Lung (tissue), 12 donors: ENCODE data around the gene SOCS7. TPM values are rescaled to one million over a fixed set of nuclear protein-coding genes. Genes with fewer than 3 reads are reported as not detected.

Source experiments
- ATAC-seq: fragments of 200-7000 bp; cut with Tn5 transposase; one replicate; pipeline ENCODE4 v1.9.1; 2020; ENCODE audit warnings: moderate number of reproducible peaks; ENCODE audit not compliant: insufficient read depth, low FRiP score
- DNase-seq, 3 donors: peaks; one replicate each; pipeline ENCODE4 v3.0.0-alpha.2; 2013 to 2017
- H3K27ac ChIP-seq, 2 donors: one replicate each; pipeline ENCODE4 v1.5.1; 2013; ENCODE audit warnings: mild to moderate bottlenecking in 2 of 2, moderate library complexity in 2 of 2, control low read depth in 1 of 2, inconsistent platforms in 1 of 2, low read depth in 1 of 2, low read length in 1 of 2
- H3K27me3 ChIP-seq, 3 donors: one replicate each; pipeline ENCODE4 v1.5.1; 2013; ENCODE audit warnings: low read length in 2 of 3; ENCODE audit not compliant: control insufficient read depth in 3 of 3, insufficient read depth in 3 of 3
- H3K36me3 ChIP-seq, 4 donors: one replicate each; pipeline ENCODE4 v1.5.1; 2013; ENCODE audit warnings: low read length in 4 of 4, mild to moderate bottlenecking in 1 of 4, moderate library complexity in 1 of 4; ENCODE audit not compliant: control insufficient read depth in 4 of 4, insufficient read depth in 4 of 4
- H3K4me1 ChIP-seq, 5 donors: one replicate each; pipeline ENCODE4 v1.5.1; 2013; ENCODE audit warnings: low read length in 5 of 5, mild to moderate bottlenecking in 2 of 5, moderate library complexity in 1 of 5; ENCODE audit not compliant: control insufficient read depth in 5 of 5, insufficient read depth in 5 of 5
- H3K4me3 ChIP-seq: one replicate; pipeline ENCODE4 v1.5.1; 2013; ENCODE audit warnings: mild to moderate bottlenecking, control low read depth, moderate library complexity
- H3K9ac ChIP-seq, 2 donors: one replicate each; pipeline ENCODE4 v1.5.1; 2013; ENCODE audit warnings: low read length in 2 of 2, control low read depth in 1 of 2; ENCODE audit not compliant: insufficient read depth in 1 of 2
- H3K9me3 ChIP-seq, 4 donors: one replicate each; pipeline ENCODE4 v1.5.1; 2013; ENCODE audit warnings: low read length in 3 of 4, mild to moderate bottlenecking in 1 of 4, moderate library complexity in 1 of 4; ENCODE audit not compliant: control insufficient read depth in 4 of 4, insufficient read depth in 3 of 4
- WGBS, 2 donors: extraction: QIAGEN DNeasy Blood & Tissue Kit; methylation state at CpG; one replicate each; pipeline ENCODE4 v1.1.7; 2013; 5-methylcytosine and 5-hydroxymethylcytosine counted together
- polyA plus RNA-seq, 2 donors: library from polyadenylated mRNA; stranded (reverse); fragments of 200-250 nt; gene quantifications; one replicate each; pipeline ENCODE4 v1.2.1, GENCODE V29; 2013
- total RNA-seq, 2 donors: library from RNA; depleted of rRNA in 1 of 2; stranded (reverse); fragments of >200 nt in 1 of 2; gene quantifications; one replicate each; pipeline ENCODE4 v1.2.1, GENCODE V29; 2014 to 2021
- TF ChIP-seq, protein P1 (sequence below): IDR thresholded peaks from 2 replicates; pipeline ENCODE4 v1.5.1; 2012; ENCODE audit warnings: mild to moderate bottlenecking; ENCODE audit errors: control extremely low read depth, extremely low read depth
- donor health status: control.
- donor health status: control.
- donor health status: Bipolar disorder and iron deficiency.
- donor health status: healthy.
- donor health status: DM: yes; HTN: yes; CAD: no.

Gene SOCS7
- total and polyA plus RNA-seq, 4 donors = 6.5 to 23.6 (median 10.2) TPM

DNA sequence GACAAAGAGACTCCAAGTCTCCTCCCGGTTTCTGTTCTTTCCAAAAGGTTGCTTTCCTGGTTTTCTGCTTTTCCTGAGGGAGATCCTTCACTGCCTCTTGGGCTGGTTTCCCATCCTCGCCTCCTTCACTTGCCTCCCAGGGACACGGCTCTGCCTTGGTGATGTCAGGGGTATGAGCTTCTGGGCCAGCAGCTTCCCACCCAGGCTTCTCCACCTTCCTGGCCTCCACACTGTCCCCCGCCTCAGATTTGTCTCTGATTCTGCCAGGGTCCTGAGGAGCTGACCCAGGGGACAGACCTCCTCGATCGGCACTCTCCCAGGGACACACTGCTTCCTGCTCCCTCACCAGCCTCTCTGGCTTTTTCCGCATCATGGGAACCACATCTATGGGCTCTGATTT lies 22.4 kb upstream of the SOCS7 start:
- no peak for DNase-seq
- WGBS, 2 donors = 89 to 91% methylated on average over 7 of the region's 7 CpGs
- H3K4me1 ChIP-seq = peaks cover 0 to 10% (median 0%) of the 10 kb centered on the region in 5 donors

DNA sequence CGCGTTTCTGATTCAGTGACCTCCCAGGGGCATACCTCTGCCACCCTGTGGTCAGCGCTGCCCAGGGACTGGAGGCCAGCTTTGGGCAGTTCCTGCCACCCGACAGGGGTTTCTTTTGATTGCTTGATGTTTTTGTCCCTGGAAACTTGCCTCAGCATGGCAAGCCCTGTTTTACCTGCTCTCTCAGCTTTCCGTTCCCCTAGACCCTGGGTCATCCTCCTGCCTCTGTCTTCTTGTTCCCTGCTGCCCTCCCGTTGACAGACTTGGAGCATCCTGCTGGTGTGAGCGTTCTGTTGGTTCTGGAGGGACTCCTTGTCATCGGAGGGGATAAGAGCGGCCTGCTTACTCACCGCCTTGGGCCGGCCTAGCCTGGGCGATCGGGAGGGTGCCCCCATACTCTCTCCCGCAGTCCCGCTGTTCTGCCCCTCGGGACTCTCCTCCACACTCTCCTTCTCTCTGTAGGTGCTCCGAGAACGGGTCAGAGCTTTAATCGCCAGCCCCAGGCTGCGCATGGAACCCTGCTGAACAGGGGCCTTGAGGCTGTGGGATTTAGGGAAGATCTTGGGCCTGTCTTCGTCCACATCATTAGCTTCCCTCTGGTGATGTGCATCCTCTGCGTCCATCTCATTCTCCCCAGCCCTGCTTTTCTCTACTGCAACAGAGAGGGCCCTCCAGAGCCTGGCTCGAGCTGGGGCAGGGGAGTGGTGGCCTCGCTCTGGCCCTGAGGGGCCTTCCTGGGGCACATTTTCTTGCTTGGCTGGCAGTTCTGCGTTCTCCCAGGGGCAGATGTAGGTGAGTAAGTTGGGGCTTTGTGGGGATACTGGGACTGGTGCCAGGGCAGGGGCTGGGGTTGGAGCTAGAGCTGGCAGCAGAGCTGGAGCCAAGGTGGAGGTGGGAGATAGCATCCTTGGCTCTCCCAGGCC lies 21.6 kb upstream of the SOCS7 start:
- no peak overlapping the region for H3K9ac ChIP-seq
- H3K4me3 ChIP-seq = no peak overlapping the region
- TF ChIP-seq, protein P1, sequence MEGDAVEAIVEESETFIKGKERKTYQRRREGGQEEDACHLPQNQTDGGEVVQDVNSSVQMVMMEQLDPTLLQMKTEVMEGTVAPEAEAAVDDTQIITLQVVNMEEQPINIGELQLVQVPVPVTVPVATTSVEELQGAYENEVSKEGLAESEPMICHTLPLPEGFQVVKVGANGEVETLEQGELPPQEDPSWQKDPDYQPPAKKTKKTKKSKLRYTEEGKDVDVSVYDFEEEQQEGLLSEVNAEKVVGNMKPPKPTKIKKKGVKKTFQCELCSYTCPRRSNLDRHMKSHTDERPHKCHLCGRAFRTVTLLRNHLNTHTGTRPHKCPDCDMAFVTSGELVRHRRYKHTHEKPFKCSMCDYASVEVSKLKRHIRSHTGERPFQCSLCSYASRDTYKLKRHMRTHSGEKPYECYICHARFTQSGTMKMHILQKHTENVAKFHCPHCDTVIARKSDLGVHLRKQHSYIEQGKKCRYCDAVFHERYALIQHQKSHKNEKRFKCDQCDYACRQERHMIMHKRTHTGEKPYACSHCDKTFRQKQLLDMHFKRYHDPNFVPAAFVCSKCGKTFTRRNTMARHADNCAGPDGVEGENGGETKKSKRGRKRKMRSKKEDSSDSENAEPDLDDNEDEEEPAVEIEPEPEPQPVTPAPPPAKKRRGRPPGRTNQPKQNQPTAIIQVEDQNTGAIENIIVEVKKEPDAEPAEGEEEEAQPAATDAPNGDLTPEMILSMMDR = no peak
- no peak overlapping the region for H3K27ac ChIP-seq
- no peaks in the 10 kb centered on the region for H3K9me3 ChIP-seq
- H3K36me3 ChIP-seq = no peaks in the 10 kb centered on the region
- DNase-seq (no peak), ATAC-seq (no peak)
- peaks cover 0 to 6% (median 0%) of the 10 kb centered on the region in 5 donors for H3K4me1 ChIP-seq
- H3K27me3 ChIP-seq = no peaks in the 10 kb centered on the region
- 94 to 95% methylated on average over 25 of the region's 25 CpGs for WGBS, 2 donors

More for the DNA sequence above, 22.4 kb upstream of the SOCS7 start:
- H3K9me3 ChIP-seq = no peaks in the 10 kb centered on the region
- no peak overlapping the region for H3K9ac ChIP-seq
- TF ChIP-seq, protein P1 = no peak
- no peak overlapping the region for H3K27ac ChIP-seq
- no peak for ATAC-seq
- H3K4me3 ChIP-seq = no peak overlapping the region
- no peaks in the 10 kb centered on the region for H3K36me3 ChIP-seq
- no peaks in the 10 kb centered on the region for H3K27me3 ChIP-seq

DNA sequence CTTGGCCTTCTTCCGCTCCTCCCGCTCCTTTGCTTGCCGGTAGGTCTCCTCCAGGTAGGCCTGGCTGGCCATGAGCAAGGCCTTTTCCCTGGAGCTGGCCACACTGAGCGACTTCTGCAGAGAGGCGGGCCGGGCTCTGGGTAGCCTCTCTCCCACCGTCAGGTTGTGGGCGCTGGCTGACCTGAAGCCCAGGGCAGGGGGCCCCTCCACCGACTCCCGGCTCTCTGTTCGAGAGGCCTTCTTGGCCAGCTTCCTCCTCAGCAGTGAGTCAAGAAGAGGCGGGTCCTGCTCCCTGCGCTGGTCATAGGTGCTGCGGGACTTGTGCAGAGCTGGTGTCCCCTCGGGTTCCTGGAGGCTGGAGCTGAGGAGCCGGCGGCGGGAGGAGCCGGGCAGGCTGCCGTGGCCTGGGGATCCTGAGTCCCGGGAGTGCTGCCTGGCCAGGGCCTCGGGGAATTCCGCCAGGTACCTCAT lies 20.7 kb upstream of the SOCS7 start:
- H3K4me3 ChIP-seq = no peak overlapping the region
- no peaks in the 10 kb centered on the region for H3K36me3 ChIP-seq
- ATAC-seq (no peak), DNase-seq (no peak)
- H3K27me3 ChIP-seq = no peaks in the 10 kb centered on the region
- H3K27ac ChIP-seq = no peak overlapping the region
- no peak overlapping the region for H3K9ac ChIP-seq
- H3K4me1 ChIP-seq = peaks cover 0 to 6% (median 0%) of the 10 kb centered on the region in 5 donors
- WGBS, 2 donors = 75 to 85% methylated on average over 21 to 23 of the region's 23 CpGs
- TF ChIP-seq, protein P1 = no peak
- H3K9me3 ChIP-seq = no peaks in the 10 kb centered on the region
